ENCODE measurements around the gene TNFSF18. TPM values are rescaled to one million over a fixed set of nuclear protein-coding genes. Genes with fewer than 3 reads are reported as not detected.

Gene TNFSF18
- total and polyA plus RNA-seq, 2 donors (not counting 1 experiment from before 2014, with no cell fraction given) = not detected

DNA sequence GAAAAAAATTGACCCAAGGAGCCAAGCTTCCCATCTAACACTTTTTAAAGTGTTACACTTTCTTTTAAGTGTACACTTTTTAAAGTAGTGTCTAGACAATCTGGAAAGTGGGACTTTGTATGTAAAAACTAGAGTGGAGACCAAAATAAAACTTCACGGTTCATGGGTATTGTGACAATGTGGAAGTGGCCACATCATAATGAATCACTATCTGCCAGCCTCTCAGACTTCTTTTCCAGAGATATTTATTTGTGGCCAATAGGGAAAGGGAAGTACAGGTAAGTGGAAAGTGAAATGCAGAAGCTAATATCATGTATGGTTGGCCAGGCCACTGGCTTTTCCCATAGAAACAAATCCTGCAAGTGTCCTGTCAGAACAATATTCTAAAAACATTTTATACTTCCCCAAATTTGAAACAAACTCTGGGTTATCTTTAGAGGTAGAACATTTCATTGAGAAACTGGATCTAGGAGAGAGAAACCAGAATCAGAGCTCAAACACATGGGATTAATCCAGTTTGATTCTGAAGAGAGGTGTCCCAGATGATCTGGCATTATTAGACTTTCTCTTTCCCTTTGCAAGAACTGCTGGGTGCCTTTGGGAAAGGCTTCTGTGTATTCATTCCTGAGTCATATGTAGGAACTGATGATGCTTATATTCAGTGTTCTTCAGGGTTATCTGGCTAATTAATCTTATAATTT lies 2.0 kb downstream of the TNFSF18 start:
- peak overlapping the region in 1 of 2 donors; percentile 38 for H3K27ac ChIP-seq (ENCODE audit: low read length in 2 of 2)
- H3K4me2 ChIP-seq (replicated peaks; ENCODE audit: low read depth, low read length, poor library complexity, severe bottlenecking) = peak overlapping the region; percentile 50
- intact Hi-C loops (cut with micrococcal nuclease) = no loop called here
- H2AFZ ChIP-seq (ENCODE audit: insufficient read depth, low read depth, low read length, poor library complexity, severe bottlenecking) = no peak overlapping the region
- no peaks in the 10 kb centered on the region for H3K79me2 ChIP-seq (ENCODE audit: control insufficient read depth, insufficient read depth, low read length)
- H3K27me3 Mint-ChIP-seq = no peaks in the 10 kb centered on the region
- no CpG with 5 or more reads among the region's 1 CpG for WGBS (ENCODE audit: insufficient coverage)
- no peak for TF ChIP-seq EZH2 (IDR thresholded peaks at IDR 0.05; ENCODE audit: borderline replicate concordance, insufficient read depth, low read depth, low read length, poor library complexity, severe bottlenecking)
- TF ChIP-seq CTCF (IDR thresholded peaks at IDR 0.05) = no peak
- ChIA-PET POLR2A (no interaction called here), CTCF (no interaction called here)
- H3K9me3 ChIP-seq (ENCODE audit: control extremely low read depth in 1 of 3, control insufficient read depth in 2 of 3, insufficient read depth in 1 of 3, low read length in 2 of 3) = no peaks in the 10 kb centered on the region
- no peaks in the 10 kb centered on the region for H3K36me3 ChIP-seq (replicated peaks in 1 of 2; ENCODE audit: control extremely low read depth in 1 of 2, control insufficient read depth in 1 of 2, extremely low read depth in 1 of 2, insufficient read depth in 2 of 2, low read length in 1 of 2)
- no peaks in the 10 kb centered on the region for H3K27me3 ChIP-seq (replicated peaks in 1 of 4; ENCODE audit: control extremely low read depth in 1 of 4, control insufficient read depth in 3 of 4, insufficient read depth in 4 of 4, low read length in 3 of 4)
- peak overlapping the region; percentile 16 for H3K27ac Mint-ChIP-seq
- ATAC-seq (ENCODE audit: low read depth) = no peak
- peaks cover 14 to 22% of the 10 kb centered on the region in 2 donors for H3K4me1 ChIP-seq (ENCODE audit: control insufficient read depth in 2 of 2, insufficient read depth in 2 of 2, low read length in 2 of 2)
- peaks cover 32% of the 10 kb centered on the region for H3K4me1 Mint-ChIP-seq
- no peak for DNase-seq
- no peak overlapping the region for H3K9ac ChIP-seq (ENCODE audit: low read length)
- peak overlapping the region; percentile 38 for H3K4me3 Mint-ChIP-seq
- H4K20me1 ChIP-seq (ENCODE audit: control insufficient read depth, insufficient read depth, low read length, poor library complexity, severe bottlenecking) = no peaks in the 10 kb centered on the region
- no peaks in the 10 kb centered on the region for H3K9me3 Mint-ChIP-seq (ENCODE audit: insufficient read depth)
- H3K4me3 ChIP-seq (ENCODE audit: control extremely low read depth in 1 of 5, extremely low read depth in 1 of 5, insufficient read depth in 1 of 5, low read depth in 2 of 5, low read length in 4 of 5) = no peak overlapping the region

GRCh38 chr1:173044656-173045055 lies 6.1 kb downstream of the TNFSF18 start:
- H3K9ac ChIP-seq (ENCODE audit: low read length) = no peak overlapping the region

More at GRCh38 chr1:173044656-173045055, 6.1 kb downstream of the TNFSF18 start:
- Histone ChIP-seq H2AFZ (ENCODE audit: insufficient read depth, low read depth, low read length, poor library complexity, severe bottlenecking) (no peak overlapping the region), H3K79me2 (ENCODE audit: control insufficient read depth, insufficient read depth, low read length) (no peaks in the 10 kb centered on the region), H3K4me2 (replicated peaks; ENCODE audit: low read depth, low read length, poor library complexity, severe bottlenecking) (no peak overlapping the region), H3K27me3 (replicated peaks in 1 of 4; ENCODE audit: control extremely low read depth in 1 of 4, control insufficient read depth in 3 of 4, insufficient read depth in 4 of 4, low read length in 3 of 4) (no peaks in the 10 kb centered on the region), H3K27ac (ENCODE audit: low read length in 2 of 2) (no peak overlapping the region), H4K20me1 (ENCODE audit: control insufficient read depth, insufficient read depth, low read length, poor library complexity, severe bottlenecking) (no peaks in the 10 kb centered on the region), H3K36me3 (replicated peaks in 1 of 2; ENCODE audit: control extremely low read depth in 1 of 2, control insufficient read depth in 1 of 2, extremely low read depth in 1 of 2, insufficient read depth in 2 of 2, low read length in 1 of 2) (no peaks in the 10 kb centered on the region), H3K4me1 (ENCODE audit: control insufficient read depth in 2 of 2, insufficient read depth in 2 of 2, low read length in 2 of 2) (peaks cover 14 to 20% of the 10 kb centered on the region in 2 donors), H3K9me3 (ENCODE audit: control extremely low read depth in 1 of 3, control insufficient read depth in 2 of 3, insufficient read depth in 1 of 3, low read length in 2 of 3) (no peaks in the 10 kb centered on the region), H3K4me3 (ENCODE audit: control extremely low read depth in 1 of 5, extremely low read depth in 1 of 5, insufficient read depth in 1 of 5, low read depth in 2 of 5, low read length in 4 of 5) (no peak overlapping the region)
- 100% methylated on average over 1 of the region's 1 CpG for whole genome bisulfite sequencing (ENCODE audit: insufficient coverage)
- ATAC-seq (ENCODE audit: low read depth) = no peak
- H3K9me3 Mint-ChIP-seq (ENCODE audit: insufficient read depth) = no peaks in the 10 kb centered on the region
- DNase-seq = no peak
- ChIA-PET CTCF (no interaction called here), POLR2A (no interaction called here)
- no peak overlapping the region for H3K27ac Mint-ChIP-seq
- intact Hi-C loops (cut with micrococcal nuclease) = no loop called here
- no peaks in the 10 kb centered on the region for H3K27me3 Mint-ChIP-seq
- peaks cover 20% of the 10 kb centered on the region for H3K4me1 Mint-ChIP-seq
- TF ChIP-seq EZH2 (IDR thresholded peaks at IDR 0.05; ENCODE audit: borderline replicate concordance, insufficient read depth, low read depth, low read length, poor library complexity, severe bottlenecking) = no peak
- TF ChIP-seq CTCF (IDR thresholded peaks at IDR 0.05) = no peak
- H3K4me3 Mint-ChIP-seq = no peak overlapping the region
